Measurements from ENCODE around the gene ERMARD.

The ERMARD gene

DNA sequence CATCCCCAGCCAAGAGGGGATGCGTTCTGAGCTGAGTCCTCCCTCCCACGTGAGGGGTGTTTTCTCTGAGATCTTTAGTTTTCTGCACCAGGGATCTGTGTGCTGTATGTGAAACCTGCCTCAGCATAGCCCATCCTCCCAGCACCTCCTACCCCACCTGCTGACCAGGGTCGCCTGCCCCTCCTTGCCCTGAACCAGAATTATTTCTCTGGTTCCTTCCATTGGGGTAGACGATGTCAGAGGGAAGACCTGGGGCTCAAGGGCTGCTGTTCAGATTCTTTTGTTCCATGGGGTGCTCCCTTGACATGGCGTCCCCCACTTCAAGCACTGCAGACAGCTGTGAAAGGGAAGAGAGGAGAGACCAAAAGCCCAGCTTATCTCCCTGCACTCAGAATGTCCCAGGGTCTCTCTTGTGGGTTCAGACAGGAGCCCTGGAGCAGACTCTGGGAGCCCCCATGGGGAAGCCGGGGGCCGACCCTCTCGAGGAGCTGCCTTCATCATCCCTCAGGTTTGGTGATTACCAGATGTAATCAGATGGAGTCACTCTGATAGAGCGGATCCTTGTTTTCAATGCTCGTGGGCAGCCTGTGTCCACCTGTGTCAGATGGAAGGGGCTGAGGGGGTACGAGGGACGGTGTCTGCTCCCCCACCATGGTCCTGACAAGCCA, 74.3 kb downstream of the ERMARD start:
- DNase-seq (ENCODE audit: low read depth): no peak

DNA sequence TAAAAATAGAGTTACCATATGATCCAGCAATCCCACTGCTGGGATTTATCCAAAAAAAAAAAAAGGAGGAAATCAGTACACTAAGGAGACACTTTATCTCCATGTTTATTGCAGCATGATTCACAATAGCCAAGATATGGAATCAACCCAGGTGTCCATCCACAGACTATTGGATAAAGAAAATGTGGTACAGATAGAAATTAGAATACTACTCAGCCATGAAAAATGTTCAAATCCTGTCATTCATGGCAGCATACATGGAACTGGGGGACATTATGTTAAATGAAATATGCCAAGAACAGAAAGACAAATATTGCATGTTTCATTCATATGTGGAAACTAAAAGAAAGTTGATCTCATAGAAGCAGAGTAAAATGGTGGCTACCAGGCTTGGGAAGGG, 75.3 kb downstream of the ERMARD start:
- DNase-seq (ENCODE audit: low read depth): no peak

DNA sequence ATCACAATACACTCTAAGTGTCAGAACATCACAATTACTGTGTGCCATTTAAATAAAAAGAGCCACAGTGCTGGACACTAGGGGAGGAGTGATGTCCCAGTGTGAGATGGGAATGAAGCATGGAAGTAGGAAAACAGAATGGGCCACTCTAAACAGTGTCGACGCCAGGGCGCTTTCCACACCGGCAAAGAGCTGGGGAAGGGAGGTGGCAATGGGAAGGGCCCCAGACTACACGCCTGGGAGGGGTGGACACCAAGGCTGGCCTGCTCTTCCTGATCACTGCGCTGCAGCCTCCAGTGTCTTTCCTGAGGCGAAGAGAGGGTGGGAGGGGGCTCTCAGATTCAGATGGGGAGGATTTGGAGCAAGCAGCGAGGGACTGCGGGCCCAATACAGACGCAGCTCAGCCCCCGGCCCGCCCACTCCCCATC, 75.9 kb downstream of the ERMARD start:
- no peak for DNase-seq (ENCODE audit: low read depth)

DNA sequence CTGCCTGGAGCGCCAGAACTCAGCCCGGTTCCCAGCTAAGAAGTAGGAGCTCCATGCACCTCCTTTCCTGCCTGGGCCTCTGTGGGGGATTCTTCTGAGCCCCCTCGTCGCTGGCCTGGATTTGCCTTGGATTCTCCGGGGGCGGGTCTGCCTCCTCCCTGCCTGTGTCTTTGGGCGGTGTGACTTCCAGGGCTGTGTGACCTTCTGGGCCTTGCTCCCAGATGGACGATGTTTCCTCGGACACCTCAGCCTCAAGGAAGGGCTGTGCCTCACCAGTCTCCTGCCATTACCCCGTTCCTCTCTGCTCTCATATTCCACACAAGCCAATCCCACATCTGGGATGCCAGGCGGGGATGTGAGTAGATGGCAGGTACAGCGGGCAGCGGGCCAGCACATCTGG, 76.8 kb downstream of the ERMARD start:
- DNase-seq (ENCODE audit: low read depth): no peak

DNA sequence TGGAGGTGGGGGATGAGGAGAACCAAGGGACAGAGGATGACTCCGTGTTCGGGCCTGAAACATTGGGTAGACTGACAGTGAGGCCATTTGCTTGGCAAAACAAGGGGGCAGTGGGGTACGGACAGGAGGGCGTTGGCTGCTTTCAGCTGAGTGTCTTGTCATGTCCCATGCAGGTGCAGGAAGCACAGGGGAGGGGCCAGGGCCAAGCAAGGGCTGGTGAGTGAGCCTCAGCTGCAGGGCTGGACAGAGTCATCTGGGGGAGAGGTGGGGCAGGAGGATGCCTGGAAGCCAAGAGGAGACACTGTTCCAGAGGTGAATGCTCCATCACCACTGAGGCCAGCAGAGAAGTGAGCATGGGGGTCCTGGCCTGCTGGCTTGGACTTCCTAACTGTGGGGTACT, 78.4 kb downstream of the ERMARD start:
- DNase-seq (ENCODE audit: low read depth): no peak

DNA sequence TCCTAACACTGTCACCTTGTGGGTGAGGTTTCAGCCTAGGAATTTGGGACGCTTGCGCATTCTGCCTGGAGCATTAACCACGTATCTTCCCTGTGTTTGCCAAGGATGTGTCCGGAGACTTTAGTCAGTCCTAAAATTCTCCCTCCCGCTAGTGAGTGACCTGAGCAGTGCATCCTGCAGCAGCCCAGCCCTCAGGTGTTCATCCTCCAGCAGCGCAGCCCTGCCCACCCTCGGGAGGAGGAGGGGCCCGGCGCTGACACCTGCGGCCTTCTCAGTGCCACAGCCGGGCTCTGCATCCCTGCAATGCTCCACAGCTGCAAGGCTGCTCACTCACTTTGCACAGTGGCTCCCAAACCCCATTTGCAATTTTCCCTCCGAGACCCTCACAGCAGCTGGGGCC, 79.5 kb downstream of the ERMARD start:
- no peak for DNase-seq (ENCODE audit: low read depth)
